Measurements from ENCODE around the gene TMEM134. TPM values are rescaled to one million over a fixed set of nuclear protein-coding genes. Genes with fewer than 3 reads are reported as not detected.
A peak's percentile ranks its signal among the peaks of the same experiment; 100 is the strongest.

TMEM134 gene
- polyA plus RNA-seq, 1 experiment: 14.7 TPM

- TF ChIP-seq CTCF (IDR thresholded peaks at IDR 0.05; ENCODE audit: low read depth, low read length): no peak
- CTCF ChIA-PET: interaction anchor here (0.6 kb wide), 1 partner anchor 26 kb away, joined by 10 read pairs; no protein-coding TSS in a partner anchor
- POLR2A ChIA-PET: no interaction called here
- Histone ChIP-seq H3K4me3 (ENCODE audit: low read depth, low read length) (no peak overlapping the region), H3K9me3 (ENCODE audit: control insufficient read depth, insufficient read depth, low read length) (peaks cover 2% of the 10 kb centered on the region; the same call in 1 of the 2 replicates), H3K27me3 (ENCODE audit: control insufficient read depth, insufficient read depth, low read length) (peaks cover 4% of the 10 kb centered on the region), H3K27ac (ENCODE audit: low read depth, low read length) (no peak overlapping the region)
- no peak for DNase-seq (ENCODE audit: low read depth, low spot score)
These were observed 1.4 kb upstream of the TMEM134 start for GRCh38 chr11:67470337-67471002.

DNA sequence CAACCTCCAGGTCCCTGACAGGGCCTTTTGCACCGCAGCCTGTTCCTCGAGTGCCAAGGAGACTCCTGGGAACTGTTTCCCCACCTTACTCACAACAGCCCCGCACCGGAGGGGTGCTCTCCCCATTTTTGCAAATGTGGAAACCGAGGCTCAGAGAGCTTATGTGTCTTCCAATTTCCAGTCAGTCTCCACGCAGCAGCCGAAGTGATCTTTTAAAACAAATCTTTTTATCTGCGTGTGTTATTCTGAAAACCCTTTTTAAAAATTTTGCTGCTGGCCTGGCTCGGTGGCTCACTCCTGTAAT is 409 bp upstream of the TMEM134 start:
- Histone ChIP-seq H3K27me3 (ENCODE audit: control insufficient read depth, insufficient read depth, low read length) (peaks cover 4% of the 10 kb centered on the region), H3K4me3 (ENCODE audit: low read depth, low read length) (peak overlapping the region; percentile 71), H3K27ac (ENCODE audit: low read depth, low read length) (peak overlapping the region; percentile 65), H3K9me3 (ENCODE audit: control insufficient read depth, insufficient read depth, low read length) (peaks cover 3% of the 10 kb centered on the region; the same call in 1 of the 2 replicates)
- POLR2A ChIA-PET: interaction anchor here (0.7 to 2.5 kb wide), 2 partner anchors 26 to 68 kb away, joined by 4 to 11 read pairs; partner anchors contain the start of genes CORO1B and PPP1CA
- DNase-seq (ENCODE audit: low read depth, low spot score): no peak
- CTCF ChIA-PET: interaction anchor here (2.8 kb wide), 1 partner anchor 68 kb away, joined by 15 read pairs; the partner anchor contains the start of gene PPP1CA
- TF ChIP-seq CTCF (IDR thresholded peaks at IDR 0.05; ENCODE audit: low read depth, low read length): no peak

- H3K27me3 ChIP-seq (ENCODE audit: control insufficient read depth, insufficient read depth, low read length): peaks cover 2% of the 10 kb centered on the region
- H3K9me3 ChIP-seq (ENCODE audit: control insufficient read depth, insufficient read depth, low read length): peaks cover 10% of the 10 kb centered on the region; the same call in 1 of the 2 replicates
- no peak overlapping the region for H3K27ac ChIP-seq (ENCODE audit: low read depth, low read length)
- no peak for TF ChIP-seq CTCF (IDR thresholded peaks at IDR 0.05; ENCODE audit: low read depth, low read length)
- POLR2A ChIA-PET: interaction anchor here (0.7 to 2.5 kb wide), 2 partner anchors 14 to 67 kb away, joined by 3 to 11 read pairs; partner anchors contain the start of genes AIP and PPP1CA
- no peak for DNase-seq (ENCODE audit: low read depth, low spot score)
- H3K4me3 ChIP-seq (ENCODE audit: low read depth, low read length): peak overlapping the region; percentile 70
- CTCF ChIA-PET: interaction anchor here (2.8 kb wide), 1 partner anchor 67 kb away, joined by 15 read pairs; the partner anchor contains the start of gene PPP1CA
These were observed 644 bp downstream of the TMEM134 start for GRCh38 chr11:67468456-67468758.

DNA sequence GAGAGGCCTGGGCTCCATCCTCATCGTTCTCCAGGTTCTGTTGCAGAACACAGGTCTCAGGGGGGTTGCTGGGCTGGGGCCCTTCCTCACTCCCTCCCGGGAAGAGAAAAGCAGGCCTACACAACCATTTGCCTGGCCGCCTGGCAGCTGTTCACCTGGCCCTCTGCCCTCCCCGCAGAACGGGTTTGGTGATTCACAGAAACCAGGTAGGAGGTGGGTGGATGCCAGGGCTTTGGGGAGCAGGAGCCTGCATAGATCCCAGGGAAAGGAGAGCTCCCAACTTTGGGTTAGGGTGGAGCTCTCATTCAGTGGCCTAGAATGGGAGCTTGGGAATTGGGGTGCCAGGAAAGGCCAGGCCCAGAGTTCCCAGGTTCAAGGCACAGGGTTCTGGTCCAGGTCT is 995 bp downstream of the TMEM134 start:
- peak overlapping the region; percentile 70 for H3K4me3 ChIP-seq (ENCODE audit: low read depth, low read length)
- no peak for TF ChIP-seq CTCF (IDR thresholded peaks at IDR 0.05; ENCODE audit: low read depth, low read length)
- CTCF ChIA-PET: interaction anchor here (2.8 kb wide), 1 partner anchor 67 kb away, joined by 15 read pairs; the partner anchor contains the start of gene PPP1CA
- no peak overlapping the region for H3K27ac ChIP-seq (ENCODE audit: low read depth, low read length)
- no peak for DNase-seq (ENCODE audit: low read depth, low spot score)
- peaks cover 10% of the 10 kb centered on the region; the same call in 1 of the 2 replicates for H3K9me3 ChIP-seq (ENCODE audit: control insufficient read depth, insufficient read depth, low read length)
- no peaks in the 10 kb centered on the region for H3K27me3 ChIP-seq (ENCODE audit: control insufficient read depth, insufficient read depth, low read length)
- POLR2A ChIA-PET: interaction anchor here (2.5 kb wide), 1 partner anchor 66 kb away, joined by 11 read pairs; the partner anchor contains the start of gene PPP1CA
